CD4-positive, alpha-beta T cell treated with Interleukin-21 for 1 hour (primary cell): ENCODE data around the gene CACNB1.

Source experiments
- DNase-seq: peaks from one replicate; pipeline ENCODE4 v3.0.0-alpha.2; 2020

The CACNB1 gene

GRCh38 chr17:39225308-39225958 lies 28.0 kb upstream of the CACNB1 start, which contains the start of gene STAC2:
TSS of gene STAC2 (minus strand) at chr17:39225945. CDS start at chr17:39225502, 443 bp downstream.
- no peak for DNase-seq

- DNase-seq = no peak
These were observed 27.4 kb upstream of the CACNB1 start for GRCh38 chr17:39224778-39225307.

DNA sequence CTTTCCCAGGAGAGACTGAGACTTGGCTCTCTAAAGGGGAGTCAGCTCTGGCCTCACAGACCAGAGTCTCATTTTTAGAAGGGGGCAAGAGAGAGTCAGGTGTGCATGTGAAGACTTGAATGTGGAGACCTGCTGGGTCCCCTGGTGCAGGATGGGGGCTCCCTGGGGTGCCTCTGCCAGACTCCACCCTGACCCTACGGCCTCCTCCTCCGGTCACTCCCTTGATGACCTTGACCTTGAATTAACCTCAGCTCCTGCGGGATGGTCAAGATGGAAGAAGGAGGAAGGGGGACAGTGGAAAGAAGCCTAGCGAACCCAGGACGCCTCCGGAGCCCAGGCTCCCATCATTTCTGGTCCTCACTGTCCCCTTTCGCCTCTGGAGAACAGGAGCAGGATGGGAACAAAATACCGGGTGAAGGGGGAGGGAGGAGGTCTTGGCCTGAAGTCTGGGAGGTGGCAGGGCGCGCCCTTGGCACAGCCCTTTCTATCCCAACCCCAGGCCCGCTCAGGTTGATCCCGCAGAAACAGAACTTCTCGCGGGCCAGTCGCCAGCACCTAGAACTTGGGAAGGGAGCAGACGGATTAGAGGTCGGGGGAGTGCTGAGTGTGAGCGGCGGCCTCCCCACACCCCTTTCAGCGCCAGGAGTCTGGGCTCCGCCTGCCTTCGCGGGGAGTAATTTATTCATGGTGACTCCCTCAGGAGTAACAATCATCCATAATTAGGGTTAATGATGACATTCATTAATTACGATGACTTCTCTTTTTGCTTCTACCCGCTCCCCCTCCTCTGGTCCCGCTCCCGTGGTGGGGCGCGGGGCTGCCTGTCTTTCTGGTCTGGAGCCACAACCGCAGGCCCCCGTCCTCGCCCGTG lies 26.7 kb upstream of the CACNB1 start:
- no peak for DNase-seq

DNA sequence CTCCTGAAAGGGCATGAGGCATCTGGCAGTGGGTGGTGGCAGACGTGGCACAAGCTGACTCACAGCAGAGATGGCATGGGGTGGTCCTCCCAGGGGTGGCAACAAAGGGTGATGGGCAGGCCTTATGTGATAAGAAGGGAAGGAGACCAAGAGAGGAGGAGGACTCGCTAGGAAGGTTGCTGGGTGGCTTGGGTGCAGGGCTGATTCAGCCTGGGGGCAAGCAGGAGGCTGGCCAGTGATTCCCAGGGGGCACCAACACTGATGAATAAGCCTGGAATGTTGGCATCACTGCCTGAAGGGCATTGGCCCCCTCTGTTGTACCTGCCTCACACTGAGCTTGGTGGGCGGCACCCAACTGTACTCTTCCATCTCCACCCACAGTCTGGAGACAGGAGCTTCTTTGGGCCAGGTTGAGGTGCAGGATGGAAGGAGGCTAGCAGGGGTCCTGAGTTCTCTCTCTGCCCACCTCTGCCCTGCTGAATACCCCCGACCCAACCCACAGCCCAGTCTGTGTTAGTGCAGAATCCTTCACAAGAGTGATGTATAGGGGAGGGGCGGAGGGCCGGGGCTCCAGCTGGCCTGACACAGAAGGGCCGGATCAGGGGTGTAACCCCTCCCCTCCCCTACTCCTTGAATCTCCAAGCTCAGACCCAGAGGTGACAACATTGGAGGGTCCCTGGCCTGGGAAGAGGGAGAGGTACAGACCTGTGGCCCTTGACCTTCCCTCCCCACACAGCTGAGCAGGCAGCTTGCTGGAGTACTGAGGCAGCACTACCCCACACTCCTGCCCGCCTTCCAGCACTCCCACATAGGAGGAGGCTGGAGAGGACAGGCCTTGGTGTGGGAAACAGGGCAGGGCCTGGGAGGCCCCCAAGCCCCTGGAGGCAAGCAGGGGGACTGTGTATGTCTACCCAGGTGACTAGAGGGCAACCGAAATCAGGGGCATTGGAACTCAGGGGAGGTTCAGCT lies 25.7 kb upstream of the CACNB1 start:
- DNase-seq = no peak

DNA sequence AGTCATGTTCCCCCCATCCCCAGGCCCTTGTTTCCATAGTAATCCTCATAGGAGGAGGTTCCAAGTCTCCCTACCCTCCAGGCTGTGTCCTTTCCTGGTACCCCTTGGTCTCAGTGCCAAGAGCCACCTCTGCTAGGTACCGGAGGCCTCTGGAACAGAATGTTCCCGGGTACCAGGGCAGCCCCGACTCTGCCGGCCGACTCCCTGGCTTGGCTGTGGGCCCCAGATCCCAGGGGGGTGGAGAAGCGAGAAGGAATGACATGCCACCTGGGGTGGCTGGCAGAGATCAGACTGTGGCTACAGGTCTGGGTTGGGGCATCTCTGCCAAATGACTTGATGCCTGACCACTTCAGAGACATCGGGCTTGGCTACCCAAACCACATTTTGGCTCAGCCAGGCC lies 24.7 kb upstream of the CACNB1 start:
- DNase-seq = no peak

GRCh38 chr17:39221572-39221971 lies 24.1 kb upstream of the CACNB1 start:
- no peak for DNase-seq

DNA sequence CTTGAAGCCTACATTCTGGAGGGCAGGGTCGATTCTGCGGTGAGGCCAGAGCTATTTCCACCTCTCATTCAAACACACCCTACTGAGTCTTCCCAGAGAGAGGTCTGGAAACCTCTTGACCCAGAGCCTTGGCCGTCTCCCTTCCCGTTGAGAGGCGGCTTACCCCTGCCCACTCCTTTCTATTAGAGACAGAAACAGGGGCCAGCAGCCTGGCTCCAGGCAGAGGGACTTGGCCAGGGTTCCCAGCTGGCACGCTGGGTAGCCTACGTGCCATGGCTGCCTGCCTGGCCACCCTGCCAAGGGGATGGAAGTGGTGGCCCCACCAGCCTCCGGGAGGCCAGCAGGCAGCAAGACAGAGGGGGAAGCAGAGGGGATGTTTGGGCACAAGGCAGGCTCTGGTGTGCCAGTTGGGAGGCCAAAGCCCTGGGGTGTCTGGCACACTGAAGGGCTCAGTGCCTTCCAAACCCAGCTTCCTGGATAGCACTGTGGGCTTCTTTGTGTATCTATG lies 22.2 kb upstream of the CACNB1 start:
- no peak for DNase-seq

DNA sequence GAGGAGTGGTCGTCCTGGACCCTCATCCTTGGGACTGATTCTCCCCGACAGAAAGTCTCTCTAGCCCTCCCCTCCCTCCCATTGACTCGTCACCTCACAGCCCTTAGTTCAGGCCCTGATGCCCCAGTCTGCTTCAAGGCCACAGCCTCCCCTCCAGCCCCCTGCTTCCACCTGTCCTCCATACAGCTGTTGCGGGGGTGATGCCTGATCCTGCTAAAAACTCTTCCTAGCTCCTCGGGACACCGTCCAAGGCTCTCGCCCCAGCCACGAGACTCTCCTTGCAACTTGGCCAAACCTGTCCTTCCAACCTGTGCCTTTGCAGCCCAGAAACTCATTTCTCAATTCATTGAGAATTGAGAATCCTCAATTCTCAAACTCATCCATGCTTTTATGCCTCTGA lies 21.4 kb upstream of the CACNB1 start:
- no peak for DNase-seq

DNA sequence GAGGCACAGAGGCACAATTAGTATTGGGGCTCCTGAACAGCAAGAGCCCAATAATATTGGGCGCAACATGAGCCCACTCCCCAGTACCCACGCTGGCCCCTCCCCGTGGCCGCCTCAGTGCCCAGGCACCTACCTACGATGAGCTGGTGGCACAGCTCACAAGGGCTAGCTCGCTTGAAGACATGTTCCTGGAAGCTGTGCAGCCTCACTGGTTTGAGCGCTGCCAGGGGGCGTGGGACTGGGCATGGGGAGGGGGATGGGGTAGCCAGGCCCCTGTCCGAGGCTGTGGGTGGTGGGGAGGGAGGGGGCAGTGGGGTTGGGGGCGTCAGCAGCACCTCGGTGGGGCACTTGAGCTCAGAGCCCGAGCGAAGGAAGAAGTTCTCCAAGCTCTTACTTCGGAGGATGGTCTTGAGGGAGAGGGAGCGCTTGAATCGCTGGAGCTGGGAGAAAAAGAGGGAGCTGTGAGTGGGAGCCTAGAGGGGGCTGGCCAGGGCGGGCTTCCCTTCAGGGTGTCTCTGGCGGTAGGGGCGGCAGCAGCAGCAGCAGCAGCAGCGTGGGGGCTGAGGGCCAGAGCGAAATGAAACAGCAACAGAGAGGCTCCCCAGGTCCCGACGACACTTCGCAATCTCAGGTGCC lies 20.4 kb upstream of the CACNB1 start:
- DNase-seq = no peak

- DNase-seq = no peak
These were observed 16.4 kb upstream of the CACNB1 start for GRCh38 chr17:39213852-39214251.

DNA sequence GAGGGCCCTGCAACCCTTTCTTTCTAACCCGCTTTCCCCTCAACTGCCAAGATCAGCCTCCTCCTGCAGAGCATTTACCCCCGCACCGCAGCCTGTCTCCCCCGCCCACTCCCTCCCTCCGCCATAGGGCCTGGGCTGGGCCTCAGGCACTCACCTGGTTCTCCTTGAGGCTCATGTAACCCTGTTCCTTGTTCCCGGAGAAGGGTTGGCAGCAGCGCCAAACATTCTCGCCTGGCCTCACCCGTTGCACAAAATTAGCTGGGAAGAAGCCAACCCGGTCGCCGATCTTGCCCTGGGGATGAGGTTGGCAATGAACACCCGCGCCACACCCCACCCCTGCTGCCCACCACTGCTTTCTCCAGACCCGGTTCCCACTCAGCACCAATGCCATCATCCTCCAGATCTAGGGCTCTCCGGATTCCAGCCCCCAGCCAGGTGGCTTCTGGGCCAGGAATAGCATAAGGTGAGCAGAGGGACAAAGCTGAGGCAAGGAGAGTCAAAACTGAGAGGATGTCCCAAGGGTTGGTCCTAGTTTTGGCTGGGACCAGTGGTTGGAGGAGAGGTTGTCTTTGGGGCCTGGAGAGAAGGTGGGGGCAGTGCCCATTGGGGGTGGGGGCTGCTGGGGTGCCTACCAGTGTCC lies 15.5 kb upstream of the CACNB1 start:
- no peak for DNase-seq

DNA sequence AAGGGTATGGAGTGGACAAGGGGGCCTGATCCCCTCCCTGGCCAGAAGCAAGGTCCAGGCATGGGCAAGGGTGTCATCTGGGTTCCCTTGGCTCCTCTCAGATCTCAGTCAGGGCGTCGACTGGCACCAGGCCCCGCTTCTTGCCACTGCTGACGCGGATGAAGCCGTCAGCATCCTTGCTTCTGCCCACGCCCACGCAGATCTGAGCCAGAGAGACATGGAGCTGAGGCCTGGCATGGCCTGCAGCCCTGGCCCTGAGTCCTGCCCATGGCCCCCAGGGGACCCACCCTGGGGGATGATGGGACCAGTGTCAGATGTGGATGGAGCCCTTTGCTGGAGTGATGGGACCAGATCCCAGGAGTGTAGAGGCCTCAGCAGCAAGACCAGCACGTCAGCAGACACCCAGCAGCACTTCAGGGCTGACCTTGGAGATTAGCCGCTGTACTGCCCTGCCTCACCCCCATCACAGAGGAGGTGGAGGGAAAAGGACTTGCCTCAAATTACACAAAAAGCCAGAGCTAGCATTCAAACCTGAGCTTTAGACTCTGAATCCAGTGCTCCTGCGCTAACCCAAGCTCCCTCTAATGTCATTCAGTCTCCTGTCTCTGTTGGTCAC lies 14.8 kb upstream of the CACNB1 start:
- DNase-seq = no peak

DNA sequence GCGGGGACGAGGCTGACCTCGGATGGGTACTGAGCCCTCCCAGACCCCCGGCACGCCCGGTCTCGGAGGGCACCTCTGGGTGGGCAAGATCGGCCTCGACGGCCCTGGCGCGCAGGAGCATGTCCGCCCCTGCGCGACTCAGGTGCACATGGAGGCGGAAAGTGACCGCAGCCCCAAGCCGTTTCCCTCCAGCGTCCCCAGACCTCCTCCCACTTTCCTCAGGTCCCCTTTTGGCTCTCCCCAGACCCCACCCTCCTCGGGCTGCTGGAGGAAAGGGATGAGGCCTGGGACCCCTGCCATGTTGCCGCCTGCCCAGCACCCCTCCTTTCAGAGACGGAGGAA lies 12.6 kb upstream of the CACNB1 start:
- DNase-seq = no peak

GRCh38 chr17:39209317-39210092 lies 12.0 kb upstream of the CACNB1 start:
- DNase-seq = peak; percentile 76

DNA sequence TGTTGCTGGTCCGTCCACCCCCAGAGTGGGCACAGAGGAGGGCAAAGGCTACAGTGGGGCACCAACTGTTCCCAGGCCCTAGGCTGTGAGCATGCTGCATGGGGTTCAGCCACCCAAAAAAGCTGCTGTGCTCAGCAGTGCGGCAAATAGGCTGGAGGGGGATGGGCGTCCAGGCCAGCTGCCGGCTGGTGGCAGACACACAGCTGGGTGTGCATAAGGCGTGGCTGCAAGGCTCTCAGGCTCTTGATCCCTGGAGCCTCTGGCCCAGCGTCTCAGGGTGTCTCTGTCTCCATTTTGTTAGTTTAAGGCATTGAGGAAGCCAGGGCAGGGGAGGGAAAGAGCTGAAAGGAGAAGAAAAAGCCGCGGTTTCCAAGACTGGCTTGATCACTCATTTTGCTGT lies 11.4 kb upstream of the CACNB1 start:
- DNase-seq = no peak

GRCh38 chr17:39208136-39208535 lies 10.7 kb upstream of the CACNB1 start:
- no peak for DNase-seq

DNA sequence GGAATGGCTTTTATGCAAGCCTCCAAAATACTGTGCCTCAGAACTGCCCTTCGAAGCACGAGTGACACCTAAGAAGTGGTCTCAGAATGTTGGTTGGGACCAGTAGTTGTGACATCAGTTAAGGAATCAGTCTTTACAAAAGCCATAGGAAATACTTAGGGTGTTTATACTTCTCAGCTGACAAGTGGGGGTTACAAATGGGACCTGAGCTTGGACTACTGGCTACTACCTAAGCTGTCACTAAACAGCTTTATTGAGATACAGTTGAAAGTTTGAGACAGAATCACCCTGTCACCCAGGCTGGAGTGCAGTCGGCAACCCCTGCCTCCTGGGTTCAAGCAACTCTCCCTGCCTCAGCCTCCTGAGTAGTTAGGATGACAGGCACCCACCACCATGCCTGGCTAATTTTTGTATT lies 7.7 kb upstream of the CACNB1 start:
- DNase-seq = no peak

GRCh38 chr17:39204245-39204644 lies 6.8 kb upstream of the CACNB1 start:
- no peak for DNase-seq

- DNase-seq = no peak
These were observed 3.6 kb upstream of the CACNB1 start for GRCh38 chr17:39200957-39201510.
